Heart left ventricle (tissue), 16 donors: ENCODE measurements around the gene DGCR6L. TPM values are rescaled to one million over a fixed set of nuclear protein-coding genes. Genes with fewer than 3 reads are reported as not detected.

Source experiments
- ATAC-seq, 4 donors: fragments of 200-7000 bp; cut with Tn5 transposase; one replicate each; pipeline ENCODE4 v1.9.1; 2020 to 2022; ENCODE audit warnings: moderate library complexity in 4 of 4, mild to moderate bottlenecking in 3 of 4, moderate number of reproducible peaks in 1 of 4
- DNase-seq, 5 donors: peaks; one replicate each; pipeline ENCODE4 v3.0.0-alpha.2; 2020
- H3K27ac ChIP-seq, 12 donors: fragments of 200-600 bp; sonication (generic) in 4 of 12; one replicate each; pipeline versions ENCODE4 v1.5.0 to v1.8.0; 2016 to 2022; ENCODE audit warnings: mild to moderate bottlenecking in 2 of 12
- H3K27me3 ChIP-seq, 9 donors: fragments of 200-600 bp; sonication (generic) in 2 of 9; one replicate each; pipeline versions ENCODE4 v1.5.1 to v1.8.0; 2016 to 2022; ENCODE audit warnings: mild to moderate bottlenecking in 3 of 9
- H3K36me3 ChIP-seq, 9 donors: fragments of 200-600 bp; sonication (generic) in 2 of 9; one replicate each; pipeline versions ENCODE4 v1.5.0 to v1.8.0; 2018 to 2022; ENCODE audit warnings: mild to moderate bottlenecking in 2 of 9
- H3K4me1 ChIP-seq, 12 donors: fragments of 200-600 bp; sonication (generic) in 4 of 12; one replicate each; pipeline versions ENCODE4 v1.5.0 to v1.8.0; 2016 to 2022; ENCODE audit warnings: mild to moderate bottlenecking in 3 of 12
- H3K4me3 ChIP-seq, 12 donors: fragments of 200-600 bp; sonication (generic) in 4 of 12; one replicate each; pipeline versions ENCODE4 v1.5.0 to v1.8.0; 2017 to 2022; ENCODE audit warnings: mild to moderate bottlenecking in 9 of 12, moderate library complexity in 4 of 12
- H3K9me3 ChIP-seq, 12 donors: fragments of 200-600 bp; sonication (generic) in 4 of 12; one replicate each; pipeline versions ENCODE4 v1.5.0 to v1.8.0; 2016 to 2022; ENCODE audit warnings: mild to moderate bottlenecking in 1 of 12
- CTCF ChIP-seq, 12 donors: fragments of 200-600 bp; sonication (generic) in 4 of 12; IDR thresholded peaks; one replicate each; pipeline versions ENCODE4 v1.5.0 to v1.8.0; 2018 to 2022; ENCODE audit warnings: antibody characterized with exemption in 12 of 12, mild to moderate bottlenecking in 5 of 12
- POLR2A ChIP-seq, 2 donors: fragments of 450-650 bp; IDR thresholded peaks; one replicate each; pipeline ENCODE4 v1.6.1; 2017; ENCODE audit warnings: antibody characterized with exemption in 2 of 2, mild to moderate bottlenecking in 2 of 2, moderate library complexity in 2 of 2
- whole genome bisulfite sequencing, 4 donors: extraction: QIAGEN DNeasy Blood & Tissue Kit in 2 of 4; methylation state at CpG; one replicate each; pipeline versions ENCODE4 v1.1.5 to v1.1.7; 2013 to 2018; 5-methylcytosine and 5-hydroxymethylcytosine counted together
- intact Hi-C, 10 donors: fragments of 100-400 bp; cut with DNase I; formaldehyde crosslinking; loops; one replicate each; pipeline versions ENCODE4 v1.11.1 to v1.14.2; 2022
- polyA plus RNA-seq, 2 donors: library from polyadenylated mRNA; stranded (reverse); fragments of 200-250 nt; gene quantifications; one replicate each; pipeline ENCODE4 v1.2.3, GENCODE V29; 2013
- total RNA-seq, 9 donors: library from RNA; depleted of rRNA in 2 of 9; stranded (reverse); fragments of >200 nt in 2 of 9; fragmentation: NEBNext Ultra II Directional in 3 of 9; extraction: Animal tissue kit (Norgen Biotek cat#: 25700) in 3 of 9; gene quantifications; one replicate each; pipeline versions ENCODE4 v1.1.0 to v1.2.4, GENCODE V29; 2016 to 2023
- donor health status: ischemic (EF 13 %, LVEDD 7.1; RV severe dilation, severe dysfunction).
- donor health status: healthy with polysubstance abuse.
- donor health status: DM: no; HTN: yes; CAD: no.
- donor health status: DM: no; HTN: no; CAD: no.
- donor health status: ischemic (EF 25% LVEDD 6.9; RV normal size, moderate dysfunction).
- donor health status: ischemic (EF 25% LVEDD 5.7; RV mildly dilated, moderate dysfunction).
- donor health status: healthy.
- donor health status: DM: yes; HTN: yes; CAD: no.
- donor health status: ischemic (EF 35%, LVEDD 5.7; RV mildly dilated, moderate dysfunction).
- donor health status: nonischemic (EF 11% LVEDD 7.7; RV severe dilation, severe dysfunction).
- donor health status: DM: yes; HTN: yes; CAD: no.
- donor health status: PGD.
- donor health status: ischemic (EF 29% LVEDD 5.4; RV normal size, mild dysfunction).
- donor health status: nonischemic (EF 23%, LVEDD 6.1; RV moderate dilation, normal function).

The DGCR6L gene
- total and polyA plus RNA-seq, 11 donors = 31.8 to 101 (median 46.1) TPM

- intact Hi-C loops = no loop called here
- DNase-seq (no peak), ATAC-seq (peak in 2 of 4 donors; percentile 43 to 57)
- peaks cover 0 to 19% (median 6%) of the 10 kb centered on the region in 12 donors for H3K4me1 ChIP-seq
- no peaks in the 10 kb centered on the region for H3K9me3 ChIP-seq
- no peaks in the 10 kb centered on the region for H3K36me3 ChIP-seq
- H3K4me3 ChIP-seq = peak overlapping the region; percentile 7 to 70 (median 60)
- no peak for TF ChIP-seq CTCF (IDR thresholded peaks at IDR 0.05)
- no peak for TF ChIP-seq POLR2A (IDR thresholded peaks at IDR 0.05)
- 0 to 1% (median 0%) methylated on average over 13 to 52 of the region's 52 CpGs for WGBS, 4 donors
- no peak overlapping the region for H3K27ac ChIP-seq
- H3K27me3 ChIP-seq = peaks cover 0 to 23% (median 9%) of the 10 kb centered on the region in 9 donors
Observed at GRCh38 chr22:20299746-20300136, 20.1 kb downstream of the DGCR6L start.

GRCh38 chr22:20298803-20299745, 20.8 kb downstream of the DGCR6L start:
- peak; percentile 81 to 92 (median 87) for DNase-seq
- Histone ChIP-seq H3K27me3 (peaks cover 0 to 20% (median 9%) of the 10 kb centered on the region in 9 donors), H3K36me3 (no peaks in the 10 kb centered on the region), H3K9me3 (no peaks in the 10 kb centered on the region), H3K4me3 (peak overlapping the region; percentile 7 to 70 (median 60)), H3K27ac (peak overlapping the region in 2 of 12 donors; percentile 24 to 38), H3K4me1 (peaks cover 0 to 19% (median 6%) of the 10 kb centered on the region in 12 donors)
- no peak for TF ChIP-seq CTCF (IDR thresholded peaks at IDR 0.05)
- peak in 1 of 2 donors; percentile 21 for TF ChIP-seq POLR2A (IDR thresholded peaks at IDR 0.05)
- peak; percentile 67 to 93 (median 87) for ATAC-seq
- intact Hi-C loops = no loop called here
- WGBS, 4 donors = 2 to 8% (median 3%) methylated on average over 42 to 90 of the region's 90 CpGs

- ATAC-seq (peak in 1 of 4 donors; percentile 1), DNase-seq (no peak)
- Histone ChIP-seq H3K4me3 (peak overlapping the region in 11 of 12 donors; percentile 48 to 70 (median 61)), H3K27ac (peak overlapping the region in 1 of 12 donors; percentile 38), H3K9me3 (no peaks in the 10 kb centered on the region), H3K36me3 (no peaks in the 10 kb centered on the region), H3K27me3 (peaks cover 0 to 20% (median 9%) of the 10 kb centered on the region in 9 donors), H3K4me1 (peaks cover 0 to 19% (median 6%) of the 10 kb centered on the region in 12 donors)
- intact Hi-C loops = no loop called here
- 47 to 69% (median 57%) methylated on average over 25 of the region's 25 CpGs for WGBS, 4 donors
- TF ChIP-seq CTCF (IDR thresholded peaks at IDR 0.05) (no peak), POLR2A (IDR thresholded peaks at IDR 0.05) (no peak)
Observed at GRCh38 chr22:20298110-20298802, 21.6 kb downstream of the DGCR6L start.
